Activated CD8-positive, alpha-beta memory T cell treated with anti-CD3 and anti-CD28 coated beads for 1 hour (primary cell): Measurements from ENCODE around the gene CSNK2A2.

Experiments used
- DNase-seq, 2 donors: peaks; one replicate each; pipeline ENCODE4 v3.0.0-alpha.2; 2020; ENCODE audit warnings: low read depth in 1 of 2; ENCODE audit errors: extremely low read depth in 1 of 2

The CSNK2A2 gene

DNA sequence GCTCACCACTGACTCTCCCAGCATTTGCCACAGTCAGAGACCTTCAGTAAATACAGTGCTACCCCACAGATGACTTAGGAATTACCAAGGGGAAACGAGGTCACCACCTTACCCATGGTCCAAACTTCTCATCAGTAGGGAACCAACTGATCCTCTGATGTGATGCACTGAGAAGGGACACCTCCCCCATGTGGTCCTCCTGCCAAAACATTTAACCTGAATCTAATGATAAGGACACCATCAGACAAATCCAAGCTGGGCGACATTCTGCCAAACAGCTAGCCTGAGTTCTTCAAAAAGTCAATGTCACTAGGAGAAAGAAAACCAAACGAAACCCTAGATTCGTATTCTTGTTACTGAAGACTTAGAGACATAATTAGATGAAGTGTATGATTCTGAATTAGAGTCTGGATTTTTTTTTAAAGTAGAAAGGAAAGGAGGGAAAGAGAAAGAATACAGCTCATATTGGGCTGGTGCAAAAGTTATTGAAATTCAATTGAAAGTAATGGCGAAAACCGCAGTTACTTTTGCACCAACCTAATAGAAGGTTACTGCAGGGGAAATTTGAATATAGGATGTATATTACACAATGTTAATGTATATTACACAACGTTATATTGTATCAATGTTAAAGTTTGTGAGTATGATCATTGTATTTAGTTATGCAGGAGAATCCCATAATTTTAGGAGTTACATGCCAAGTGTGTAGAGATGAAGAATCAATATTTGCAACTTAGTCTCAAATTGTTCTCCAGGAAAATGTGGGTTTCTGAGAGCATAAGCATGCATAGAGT lies 2.3 kb upstream of the CSNK2A2 start:
- no peak for DNase-seq

GRCh38 chr16:58198803-58199411 lies 1.0 kb upstream of the CSNK2A2 start:
- DNase-seq: no peak

GRCh38 chr16:58197314-58198012 lies 443 bp downstream of the CSNK2A2 start:
- no peak for DNase-seq

- DNase-seq: no peak
Observed at GRCh38 chr16:58196898-58197313, 1.0 kb downstream of the CSNK2A2 start.

DNA sequence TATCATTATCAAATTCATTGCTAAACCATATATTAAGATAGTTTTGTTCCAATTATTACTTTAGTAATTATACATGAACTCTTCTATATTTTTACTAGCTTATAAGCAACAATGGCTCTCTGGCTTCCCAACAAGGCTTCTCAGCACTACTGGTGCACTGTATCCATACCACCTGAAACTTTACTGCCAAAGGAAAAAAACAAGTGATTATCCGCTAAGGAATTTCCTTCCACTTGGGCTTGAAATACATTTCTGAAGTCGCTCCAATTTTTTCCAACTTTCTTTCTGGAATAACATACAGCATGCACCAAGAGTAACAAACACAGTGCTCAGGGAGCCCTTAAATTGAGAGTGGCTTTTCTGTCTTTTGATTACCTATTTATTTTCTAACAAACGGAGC lies 2.1 kb downstream of the CSNK2A2 start:
- DNase-seq: no peak

GRCh38 chr16:58195344-58195743 lies 2.6 kb downstream of the CSNK2A2 start:
- DNase-seq: no peak

DNA sequence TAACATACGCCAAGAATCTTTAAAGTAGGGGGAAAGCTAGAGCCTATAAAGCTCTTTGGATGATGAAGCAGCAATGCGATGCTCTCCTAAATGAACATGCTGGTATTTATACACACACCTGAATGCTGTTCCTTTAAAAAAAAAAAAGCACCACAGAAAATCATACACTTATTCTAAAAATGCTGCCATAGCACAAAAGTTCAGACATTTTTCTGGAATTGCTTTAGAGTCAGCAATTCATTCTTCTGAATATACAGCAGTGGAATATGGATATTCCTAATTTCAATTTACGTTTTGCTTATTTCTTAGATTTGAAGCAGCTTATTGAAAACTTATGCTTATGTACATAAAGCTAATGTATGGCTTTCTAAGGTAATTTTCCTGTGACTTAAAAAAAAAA lies 3.1 kb downstream of the CSNK2A2 start:
- no peak for DNase-seq

- DNase-seq: no peak
Observed at GRCh38 chr16:58187665-58188421, 10.1 kb downstream of the CSNK2A2 start.

DNA sequence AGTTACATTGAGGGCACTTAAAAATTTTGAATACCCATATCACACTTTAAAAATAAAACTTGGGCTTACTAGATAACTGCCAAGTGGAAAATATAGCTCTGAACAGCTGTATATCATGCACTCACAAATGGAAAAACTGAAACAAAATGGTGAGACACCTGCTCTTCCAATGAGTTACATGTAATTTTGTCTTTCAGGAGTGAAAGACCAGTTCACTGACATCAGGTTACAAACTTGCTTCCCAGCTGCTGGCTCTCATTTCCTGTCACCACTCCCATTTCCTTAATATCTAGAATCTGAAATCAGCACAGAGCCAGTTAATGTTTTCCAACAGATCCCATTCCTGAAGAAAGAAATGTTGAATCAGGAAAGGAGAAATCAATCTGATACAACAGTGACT lies 10.8 kb downstream of the CSNK2A2 start:
- no peak for DNase-seq

- no peak for DNase-seq
Observed at GRCh38 chr16:58186176-58186944, 11.5 kb downstream of the CSNK2A2 start.

GRCh38 chr16:58177353-58177710 lies 20.6 kb downstream of the CSNK2A2 start:
- no peak for DNase-seq

DNA sequence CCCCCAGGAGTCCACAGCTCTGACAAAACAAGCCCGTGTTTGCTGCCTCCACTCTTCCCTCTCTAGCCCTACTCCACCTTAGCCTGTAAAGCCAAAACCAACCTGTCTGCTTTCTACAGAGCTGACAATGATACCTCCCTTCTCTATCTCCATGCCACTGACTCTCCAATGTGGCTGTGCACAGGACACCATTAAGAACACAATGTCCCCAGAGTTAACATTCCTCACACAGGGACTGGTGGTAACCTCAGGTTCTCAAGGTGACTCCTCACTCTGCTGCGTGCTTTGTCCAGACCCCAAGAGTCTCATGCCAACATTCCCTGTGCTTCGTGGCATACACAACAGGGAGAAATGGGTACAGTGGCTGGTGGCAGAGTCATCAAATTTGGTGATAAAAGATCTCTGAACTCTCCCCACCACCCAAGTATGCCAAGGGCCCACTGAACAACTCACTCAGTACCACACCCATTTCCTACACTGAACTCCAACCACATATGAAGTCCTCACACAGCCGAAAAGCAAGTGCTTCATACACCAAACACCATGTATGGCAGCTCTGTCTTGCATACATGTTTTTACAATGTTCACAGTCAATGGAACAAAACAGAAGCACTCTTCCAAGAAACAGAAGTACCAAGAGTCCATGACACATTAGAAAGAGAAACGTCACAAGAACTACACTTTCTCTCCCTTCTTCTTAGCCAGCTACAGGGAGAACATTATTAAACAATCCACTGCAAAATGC lies 21.1 kb downstream of the CSNK2A2 start:
- no peak for DNase-seq

GRCh38 chr16:58170223-58170622 lies 27.7 kb downstream of the CSNK2A2 start:
- DNase-seq: no peak

DNA sequence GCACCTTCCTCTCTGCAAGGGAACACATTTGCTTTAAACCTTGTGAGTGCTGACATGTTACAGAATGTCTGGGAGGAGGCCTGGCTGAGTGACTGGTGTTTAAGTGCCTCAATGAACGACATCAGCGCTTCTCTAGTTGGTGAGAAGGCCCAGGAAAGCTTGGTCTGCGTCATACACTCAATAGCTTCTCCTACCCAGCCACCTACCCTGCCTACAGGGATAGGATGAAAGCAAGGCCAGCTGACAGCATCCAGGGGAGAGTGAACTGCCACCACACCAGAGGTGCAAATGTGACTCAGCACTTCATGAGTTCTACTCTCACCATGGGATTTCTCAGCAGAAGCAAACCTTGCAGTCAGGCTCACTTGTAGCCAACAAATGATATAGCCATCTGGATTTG lies 37.1 kb downstream of the CSNK2A2 start:
- DNase-seq: no peak

DNA sequence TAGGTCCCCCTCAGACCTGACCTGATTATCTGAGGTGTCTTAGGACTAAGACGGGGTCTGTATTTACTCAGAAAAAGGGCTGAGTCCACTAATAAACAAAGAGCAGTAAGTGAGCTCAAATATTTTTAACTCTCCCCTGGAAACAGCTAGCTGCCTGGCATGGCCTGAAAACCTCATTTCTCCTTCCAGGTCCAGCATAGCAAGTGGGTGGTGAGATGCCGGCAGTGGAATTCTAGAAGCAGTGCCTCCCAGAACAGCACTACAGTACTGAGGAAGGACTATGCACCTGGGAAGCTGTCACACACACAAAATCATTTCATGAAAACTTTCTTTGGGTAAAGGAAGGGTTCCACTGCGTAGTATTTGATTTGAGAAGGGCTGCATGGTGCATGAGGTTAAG lies 39.2 kb downstream of the CSNK2A2 start:
- DNase-seq: no peak

DNA sequence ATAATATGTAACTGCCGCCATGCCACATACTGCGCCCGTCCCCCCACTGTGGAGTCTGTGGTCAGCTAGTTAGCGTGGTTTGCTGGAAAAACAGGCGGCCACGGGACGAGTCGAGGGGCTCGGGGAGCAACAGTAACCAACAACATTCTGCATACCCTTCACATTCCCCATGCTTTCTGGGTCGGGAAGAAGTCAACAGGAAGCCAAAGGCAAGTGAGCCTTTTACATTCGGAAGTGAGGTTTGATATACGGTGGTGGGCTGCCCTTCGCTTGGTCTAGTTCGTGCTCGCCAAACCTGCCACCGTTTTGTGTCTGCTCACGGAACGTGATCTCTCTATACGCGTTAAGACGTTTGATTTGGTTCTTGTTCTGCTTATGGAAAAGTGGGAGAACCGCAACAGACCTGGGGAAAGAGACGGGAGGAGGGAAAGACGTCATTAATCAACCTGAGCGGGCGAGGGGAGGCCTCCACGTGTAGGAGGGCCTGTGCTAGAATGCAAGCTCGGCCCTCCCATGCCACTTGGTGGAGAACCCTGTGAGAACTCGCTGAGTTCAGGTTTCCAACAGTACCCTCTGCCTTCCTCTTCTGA lies 39.9 kb downstream of the CSNK2A2 start:
- no peak for DNase-seq

GRCh38 chr16:58157239-58157638 lies 40.7 kb downstream of the CSNK2A2 start:
- no peak for DNase-seq

GRCh38 chr16:58155839-58156238 lies 42.1 kb downstream of the CSNK2A2 start:
- no peak for DNase-seq

DNA sequence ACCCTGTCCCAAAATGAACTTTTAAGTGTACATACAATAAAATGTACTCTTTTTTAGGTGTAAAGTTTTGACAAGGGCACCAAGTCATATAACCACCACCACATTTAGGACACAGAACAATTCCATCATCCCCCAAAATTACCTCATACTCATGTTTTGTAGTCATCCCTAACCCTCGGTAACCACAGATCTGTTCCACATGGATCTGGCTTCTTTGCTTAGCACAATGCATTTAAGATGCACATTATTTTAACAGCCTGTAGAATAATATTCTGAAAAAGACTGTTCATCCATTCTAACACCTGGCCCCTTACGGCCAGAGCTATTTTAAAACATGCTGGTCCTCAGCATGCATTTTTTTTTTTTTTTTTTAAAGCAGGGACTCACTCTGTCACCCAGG lies 43.6 kb downstream of the CSNK2A2 start:
- DNase-seq: no peak
